ENCODE measurements around the gene ZNF217.
A peak's percentile ranks its signal among the peaks of the same experiment; 100 is the strongest.
"Not testable (repeated sequence)": the region's sequence is repeated elsewhere in the genome, so short reads cannot be mapped to it uniquely, and the experiment has no call there.

ZNF217 gene

GRCh38 chr20:53598140-53599043 lies 4.8 kb upstream of the ZNF217 start:
- no peak for DNase-seq (ENCODE audit: low read depth in 2 of 2)

GRCh38 chr20:53597521-53598120 lies 4.0 kb upstream of the ZNF217 start:
- no peak for DNase-seq (ENCODE audit: low read depth in 2 of 2)

- no peak for DNase-seq (ENCODE audit: low read depth in 2 of 2)
Measured at GRCh38 chr20:53597030-53597482, 3.4 kb upstream of the ZNF217 start.

- not testable (repeated sequence) for DNase-seq (ENCODE audit: low read depth in 2 of 2)
Measured at GRCh38 chr20:53596189-53597001, 2.8 kb upstream of the ZNF217 start.

- not testable (repeated sequence) for DNase-seq (ENCODE audit: low read depth in 2 of 2)
Measured at GRCh38 chr20:53595742-53596141, 2.1 kb upstream of the ZNF217 start.

- no peak for DNase-seq (ENCODE audit: low read depth in 2 of 2)
Measured at GRCh38 chr20:53595018-53595378, 1.4 kb upstream of the ZNF217 start.

GRCh38 chr20:53594068-53595017 lies 704 bp upstream of the ZNF217 start:
- peak; percentile 94 to 98 for DNase-seq (ENCODE audit: low read depth in 2 of 2)

- no peak for DNase-seq (ENCODE audit: low read depth in 2 of 2)
Measured at GRCh38 chr20:53592992-53593465, 610 bp downstream of the ZNF217 start.

- not testable (repeated sequence) for DNase-seq (ENCODE audit: low read depth in 2 of 2)
Measured at GRCh38 chr20:53592454-53592991, 1.1 kb downstream of the ZNF217 start.

GRCh38 chr20:53591941-53592441 lies 1.6 kb downstream of the ZNF217 start:
- not testable (repeated sequence) for DNase-seq (ENCODE audit: low read depth in 2 of 2)

GRCh38 chr20:53591206-53591741 lies 2.4 kb downstream of the ZNF217 start:
- not testable (repeated sequence) for DNase-seq (ENCODE audit: low read depth in 2 of 2)

- not testable (repeated sequence) for DNase-seq (ENCODE audit: low read depth in 2 of 2)
Measured at GRCh38 chr20:53590608-53591007, 3.0 kb downstream of the ZNF217 start.

- DNase-seq (ENCODE audit: low read depth in 2 of 2), result not testable (repeated sequence)
Measured at GRCh38 chr20:53590122-53590521, 3.5 kb downstream of the ZNF217 start.

GRCh38 chr20:53589321-53590065 lies 4.1 kb downstream of the ZNF217 start:
- DNase-seq (ENCODE audit: low read depth in 2 of 2), result not testable (repeated sequence)

GRCh38 chr20:53587157-53587703 lies 6.4 kb downstream of the ZNF217 start:
- not testable (repeated sequence) for DNase-seq (ENCODE audit: low read depth in 2 of 2)

- no peak for DNase-seq (ENCODE audit: low read depth in 2 of 2)
Measured at GRCh38 chr20:53586640-53587039, 7.0 kb downstream of the ZNF217 start.

- DNase-seq (ENCODE audit: low read depth in 2 of 2), result not testable (repeated sequence)
Measured at GRCh38 chr20:53585910-53586309, 7.7 kb downstream of the ZNF217 start.

GRCh38 chr20:53585004-53585569 lies 8.6 kb downstream of the ZNF217 start:
- not testable (repeated sequence) for DNase-seq (ENCODE audit: low read depth in 2 of 2)

- DNase-seq (ENCODE audit: low read depth in 2 of 2), result not testable (repeated sequence)
Measured at GRCh38 chr20:53584550-53584913, 9.1 kb downstream of the ZNF217 start.
